ENCODE measurements around the gene MYO1A. TPM values are rescaled to one million over a fixed set of nuclear protein-coding genes. Genes with fewer than 3 reads are reported as not detected.
A peak's percentile ranks its signal among the peaks of the same experiment; 100 is the strongest.

MYO1A gene
- total RNA-seq, 1 experiment from 2014 or later: 1.1 TPM

DNA sequence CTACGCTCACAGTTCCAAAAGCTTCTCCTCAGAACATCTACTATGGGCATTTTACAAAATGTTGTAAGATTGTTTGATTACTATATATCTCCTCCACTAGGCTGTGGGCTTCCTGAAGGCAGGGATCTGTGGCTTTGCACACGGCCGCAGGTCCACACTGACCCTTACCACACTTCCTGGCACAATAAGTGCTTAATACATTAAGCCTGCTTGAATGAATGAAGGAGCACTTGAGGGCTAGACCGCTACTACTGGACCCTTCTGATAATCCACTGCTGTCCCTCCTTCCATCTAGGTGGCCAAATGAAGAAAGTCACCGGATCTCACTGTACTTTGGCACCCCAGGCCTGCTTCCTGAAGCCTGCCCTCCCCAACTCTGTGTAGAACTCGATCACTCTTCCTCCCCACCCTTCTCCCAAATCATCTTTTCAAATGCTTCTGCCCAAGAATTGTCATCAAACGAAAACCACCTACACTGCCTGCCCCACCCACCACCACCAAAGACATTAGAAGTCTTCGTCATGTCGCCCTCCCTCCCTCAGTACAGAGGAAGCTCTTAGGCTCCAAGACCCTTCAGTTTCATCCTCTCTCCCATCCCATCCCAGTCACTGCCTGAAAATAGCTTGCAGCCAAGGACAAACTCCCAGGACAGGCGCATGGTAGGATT lies 43.0 kb downstream of the MYO1A start:
- peaks cover 29% of the 10 kb centered on the region for H3K36me3 ChIP-seq (ENCODE audit: insufficient read depth, low read length, poor library complexity, severe bottlenecking)
- H3K27me3 ChIP-seq (replicated peaks; ENCODE audit: insufficient read depth, low read depth, low read length, poor library complexity): no peaks in the 10 kb centered on the region
- ChIA-PET POLR2A (ENCODE audit: low non-redundant PET) (no interaction called here), CTCF (interaction anchor here (0.5 to 3.0 kb wide), 3 partner anchors 16 to 105 kb away, joined by 4 to 30 read pairs (median 7); partner anchors contain the start of gene STAT6)
- no peak overlapping the region for H3K27ac ChIP-seq (ENCODE audit: low read depth, low read length, poor library complexity, severe bottlenecking)
- no TSS peak for BruUV-seq (replicated peaks)
- H3K4me1 ChIP-seq (ENCODE audit: insufficient read depth, low read length, poor library complexity, severe bottlenecking): peaks cover 6% of the 10 kb centered on the region
- TF ChIP-seq, protein P1, sequence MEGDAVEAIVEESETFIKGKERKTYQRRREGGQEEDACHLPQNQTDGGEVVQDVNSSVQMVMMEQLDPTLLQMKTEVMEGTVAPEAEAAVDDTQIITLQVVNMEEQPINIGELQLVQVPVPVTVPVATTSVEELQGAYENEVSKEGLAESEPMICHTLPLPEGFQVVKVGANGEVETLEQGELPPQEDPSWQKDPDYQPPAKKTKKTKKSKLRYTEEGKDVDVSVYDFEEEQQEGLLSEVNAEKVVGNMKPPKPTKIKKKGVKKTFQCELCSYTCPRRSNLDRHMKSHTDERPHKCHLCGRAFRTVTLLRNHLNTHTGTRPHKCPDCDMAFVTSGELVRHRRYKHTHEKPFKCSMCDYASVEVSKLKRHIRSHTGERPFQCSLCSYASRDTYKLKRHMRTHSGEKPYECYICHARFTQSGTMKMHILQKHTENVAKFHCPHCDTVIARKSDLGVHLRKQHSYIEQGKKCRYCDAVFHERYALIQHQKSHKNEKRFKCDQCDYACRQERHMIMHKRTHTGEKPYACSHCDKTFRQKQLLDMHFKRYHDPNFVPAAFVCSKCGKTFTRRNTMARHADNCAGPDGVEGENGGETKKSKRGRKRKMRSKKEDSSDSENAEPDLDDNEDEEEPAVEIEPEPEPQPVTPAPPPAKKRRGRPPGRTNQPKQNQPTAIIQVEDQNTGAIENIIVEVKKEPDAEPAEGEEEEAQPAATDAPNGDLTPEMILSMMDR (conservative IDR thresholded peaks at IDR 0.05; ENCODE audit: low read depth, low read length): no peak
- no peak for TF ChIP-seq EZH2 (IDR thresholded peaks at IDR 0.05; ENCODE audit: borderline replicate concordance, low read depth, low read length, poor library complexity, severe bottlenecking)
- H3K9me3 ChIP-seq (ENCODE audit: low read depth, low read length, poor library complexity, severe bottlenecking): no peaks in the 10 kb centered on the region
- no peak for DNase-seq (ENCODE audit: low spot score)
- intact Hi-C loops (cut with micrococcal nuclease; ENCODE audit: unreplicated experiment): loop anchor here (5.0 kb wide), 1 partner anchor 175 kb away; no protein-coding TSS in a partner anchor
- peak overlapping the region; percentile 95 for H3K4me3 ChIP-seq (ENCODE audit: low read depth, low read length, poor library complexity, severe bottlenecking)

- CTCF ChIA-PET: interaction anchor here (0.5 to 3.0 kb wide), 4 partner anchors 17 to 332 kb away, joined by 4 to 30 read pairs (median 8); partner anchors contain the start of gene STAT6
- peak; percentile 85 for DNase-seq (ENCODE audit: low spot score)
- H3K36me3 ChIP-seq (ENCODE audit: insufficient read depth, low read length, poor library complexity, severe bottlenecking): peaks cover 35% of the 10 kb centered on the region
- H3K4me1 ChIP-seq (ENCODE audit: insufficient read depth, low read length, poor library complexity, severe bottlenecking): peaks cover 6% of the 10 kb centered on the region
- no peaks in the 10 kb centered on the region for H3K27me3 ChIP-seq (replicated peaks; ENCODE audit: insufficient read depth, low read depth, low read length, poor library complexity)
- TF ChIP-seq, protein P1 (conservative IDR thresholded peaks at IDR 0.05; ENCODE audit: low read depth, low read length): peak; percentile 65
- TF ChIP-seq EZH2 (IDR thresholded peaks at IDR 0.05; ENCODE audit: borderline replicate concordance, low read depth, low read length, poor library complexity, severe bottlenecking): no peak
- H3K9me3 ChIP-seq (ENCODE audit: low read depth, low read length, poor library complexity, severe bottlenecking): no peaks in the 10 kb centered on the region
- POLR2A ChIA-PET (ENCODE audit: low non-redundant PET): no interaction called here
- H3K27ac ChIP-seq (ENCODE audit: low read depth, low read length, poor library complexity, severe bottlenecking): peak within 1 kb of the TSS; percentile 91
- no TSS peak for BruUV-seq (replicated peaks)
- H3K4me3 ChIP-seq (ENCODE audit: low read depth, low read length, poor library complexity, severe bottlenecking): peak within 1 kb of the TSS; percentile 95
- intact Hi-C loops (cut with micrococcal nuclease; ENCODE audit: unreplicated experiment): loop anchor here (5.0 kb wide), 1 partner anchor 176 kb away; no protein-coding TSS in a partner anchor
Observed at GRCh38 chr12:57005980-57006808, 43.7 kb downstream of the MYO1A start, which contains the start of gene ZBTB39. Gene ZBTB39 (minus strand): TSS chr12:57006546. CDS start chr12:57004917, 1,629 bp downstream.

DNA sequence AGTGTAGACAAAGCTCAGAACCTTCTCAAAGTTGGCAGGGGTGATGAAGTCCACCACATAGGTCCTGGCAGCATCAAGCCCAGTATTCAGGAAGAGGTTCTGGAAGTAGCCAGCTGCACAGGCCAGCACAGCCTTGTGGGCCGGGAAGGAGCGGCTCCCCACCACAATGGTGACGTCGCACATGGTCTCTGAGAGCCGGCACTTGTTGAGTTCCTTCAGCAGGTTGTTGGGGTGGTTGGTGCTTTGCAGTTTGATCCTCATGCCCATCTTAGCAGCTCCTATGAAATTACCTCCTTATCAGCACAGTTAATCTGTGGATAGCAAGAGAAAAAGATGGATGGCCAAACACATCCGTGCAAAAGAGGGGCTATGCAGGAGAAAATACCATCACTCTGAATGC lies 45.3 kb downstream of the MYO1A start:
- ChIA-PET CTCF (no interaction called here), POLR2A (ENCODE audit: low non-redundant PET) (no interaction called here)
- no peaks in the 10 kb centered on the region for H3K27me3 ChIP-seq (replicated peaks; ENCODE audit: insufficient read depth, low read depth, low read length, poor library complexity)
- no peak for DNase-seq (ENCODE audit: low spot score)
- H3K36me3 ChIP-seq (ENCODE audit: insufficient read depth, low read length, poor library complexity, severe bottlenecking): peaks cover 47% of the 10 kb centered on the region
- H3K9me3 ChIP-seq (ENCODE audit: low read depth, low read length, poor library complexity, severe bottlenecking): no peaks in the 10 kb centered on the region
- H3K4me3 ChIP-seq (ENCODE audit: low read depth, low read length, poor library complexity, severe bottlenecking): no peak overlapping the region
- TF ChIP-seq, protein P1 (conservative IDR thresholded peaks at IDR 0.05; ENCODE audit: low read depth, low read length): no peak
- intact Hi-C loops (cut with micrococcal nuclease; ENCODE audit: unreplicated experiment): loop anchor here (5.0 kb wide), 1 partner anchor 178 kb away; no protein-coding TSS in a partner anchor
- no peak overlapping the region for H3K27ac ChIP-seq (ENCODE audit: low read depth, low read length, poor library complexity, severe bottlenecking)
- H3K4me1 ChIP-seq (ENCODE audit: insufficient read depth, low read length, poor library complexity, severe bottlenecking): peaks cover 6% of the 10 kb centered on the region
- BruUV-seq (replicated peaks): no TSS peak
